HepG2 (cell line): Measurements from ENCODE around the gene DNAJB11. TPM values are rescaled to one million over a fixed set of nuclear protein-coding genes. Genes with fewer than 3 reads are reported as not detected.

Experiments
- HMGXB3 ChIP-seq: sonication (generic); formaldehyde crosslinking; IDR thresholded peaks from 2 replicates; pipeline ENCODE4 v1.4.0; 2020; ENCODE audit warnings: missing genetic modification reagents, borderline replicate concordance
- REXO4 ChIP-seq: sonication (generic); formaldehyde crosslinking; IDR thresholded peaks from 2 replicates; pipeline ENCODE4 v1.8.0; 2022; ENCODE audit warnings: missing genetic modification reagents, mild to moderate bottlenecking, borderline replicate concordance
- SNAI1 ChIP-seq: sonication (generic); formaldehyde crosslinking; IDR thresholded peaks from 2 replicates; pipeline ENCODE4 v1.5.0; 2020; ENCODE audit warnings: mild to moderate bottlenecking, missing genetic modification reagents, borderline replicate concordance
- SOX5 ChIP-seq: IDR thresholded peaks from 2 replicates; pipeline ENCODE4 v1.6.1; 2016; ENCODE audit warnings: borderline replicate concordance
- SRF ChIP-seq: IDR thresholded peaks from 2 replicates; pipeline ENCODE4 v1.6.1; 2011; ENCODE audit warnings: mild to moderate bottlenecking, low read depth, low read length, moderate library complexity
- STAT6 ChIP-seq: sonication (generic); formaldehyde crosslinking; IDR thresholded peaks from 2 replicates; pipeline ENCODE4 v1.4.0; 2020; ENCODE audit warnings: missing genetic modification reagents, mild to moderate bottlenecking, borderline replicate concordance
- TBP ChIP-seq: sonication (generic); formaldehyde crosslinking; IDR thresholded peaks from 2 replicates; pipeline ENCODE4 v1.5.0; 2020; ENCODE audit warnings: missing genetic modification reagents
- YEATS2 ChIP-seq: sonication (generic); formaldehyde crosslinking; IDR thresholded peaks from 2 replicates; pipeline ENCODE4 v1.4.0; 2020; ENCODE audit warnings: missing genetic modification reagents, borderline replicate concordance
- ZFP36 ChIP-seq: fragments of 150-350 bp; IDR thresholded peaks from 2 replicates; pipeline ENCODE4 v1.6.1; 2018; ENCODE audit warnings: borderline replicate concordance, low read length, low read depth; ENCODE audit not compliant: partially characterized antibody
- ZNF225 ChIP-seq: sonication (generic); formaldehyde crosslinking; IDR thresholded peaks from 2 replicates; pipeline ENCODE4 v1.4.0; 2020; ENCODE audit warnings: mild to moderate bottlenecking, missing genetic modification reagents
- ZNF235 ChIP-seq: sonication (generic); formaldehyde crosslinking; IDR thresholded peaks from 2 replicates; pipeline ENCODE4 v1.8.1; 2023; ENCODE audit warnings: mild to moderate bottlenecking, missing genetic modification reagents, borderline replicate concordance
- ZNF546 ChIP-seq: sonication (generic); formaldehyde crosslinking; conservative IDR thresholded peaks from 2 replicates; pipeline ENCODE4 v1.8.1; 2023; ENCODE audit warnings: mild to moderate bottlenecking, missing genetic modification reagents
- ZNF766 ChIP-seq: sonication (generic); formaldehyde crosslinking; IDR thresholded peaks from 2 replicates; pipeline ENCODE4 v1.5.0; 2020; ENCODE audit warnings: missing genetic modification reagents, borderline replicate concordance
- ZNF775 ChIP-seq: sonication (generic); formaldehyde crosslinking; IDR thresholded peaks from 2 replicates; pipeline ENCODE4 v1.4.0; 2020; ENCODE audit warnings: missing genetic modification reagents, mild to moderate bottlenecking, moderate library complexity, borderline replicate concordance
- ZNF879 ChIP-seq: sonication (generic); formaldehyde crosslinking; IDR thresholded peaks from 2 replicates; pipeline ENCODE4 v1.8.1; 2023; ENCODE audit warnings: missing genetic modification reagents
- ZUFSP ChIP-seq: sonication (generic); formaldehyde crosslinking; IDR thresholded peaks from 2 replicates; pipeline ENCODE4 v1.9.0; 2021; ENCODE audit warnings: missing genetic modification reagents, mild to moderate bottlenecking, borderline replicate concordance
- ZXDC ChIP-seq: sonication (generic); formaldehyde crosslinking; IDR thresholded peaks from 2 replicates; pipeline ENCODE4 v1.5.0; 2020; ENCODE audit warnings: mild to moderate bottlenecking, missing genetic modification reagents
- polyA plus RNA-seq, 8 experiments: library from polyadenylated mRNA; depleted of rRNA in 3 of 8; stranded (reverse) in 7 of 8; unstranded in 1 of 8; fragments of >200 nt; fragmentation: Illumina TruSeq in 4 of 8; extraction: Trizol in 4 of 8; gene quantifications; 2 replicates each; pipeline versions ENCODE4 v1.2.1 to v1.2.3, GENCODE V29; 2011 to 2016; ENCODE audit warnings: low read depth in 4 of 8, missing spikeins in 1 of 8, mixed read lengths in 1 of 8; ENCODE audit not compliant: insufficient read depth in 1 of 8
- total RNA-seq, 5 experiments: library from RNA; depleted of rRNA; stranded (reverse); fragments of >200 nt; fragmentation: Illumina TruSeq; extraction: Trizol; gene quantifications; 2 replicates each; pipeline ENCODE4 v1.2.3, GENCODE V29; 2016; ENCODE audit warnings: low read depth in 1 of 5
- TF ChIP-seq, protein P1 (sequence below): IDR thresholded peaks from 2 replicates; pipeline ENCODE4 v1.6.1; 2016; ENCODE audit warnings: low read depth, borderline replicate concordance

The DNAJB11 gene
- total and polyA plus RNA-seq, 2 of the 13 experiments (the other 11 are each of a cell fraction or from before 2014, with no cell fraction given) = 41.0 to 132 TPM

GRCh38 chr3:186614266-186614596 lies 43.7 kb downstream of the DNAJB11 start (continued):
- TF ChIP-seq REXO4 (CRISPR knock-in tag) = no peak
- TF ChIP-seq SRF = no peak
- TF ChIP-seq SNAI1 = 0 out of 2 replicates have a peak, but pooled peaks have one; percentile 38
- TF ChIP-seq TBP (CRISPR knock-in tag) = no peak
- 0 out of 2 replicates have a peak, but pooled peaks have one; percentile 23 for TF ChIP-seq YEATS2 (CRISPR knock-in tag)
- TF ChIP-seq ZNF775 (CRISPR knock-in tag) = no peak; the same call in 1 of the 2 replicates
- 0 out of 2 replicates have a peak, but pooled peaks have one; percentile 17 for TF ChIP-seq SOX5
- TF ChIP-seq, protein P1, sequence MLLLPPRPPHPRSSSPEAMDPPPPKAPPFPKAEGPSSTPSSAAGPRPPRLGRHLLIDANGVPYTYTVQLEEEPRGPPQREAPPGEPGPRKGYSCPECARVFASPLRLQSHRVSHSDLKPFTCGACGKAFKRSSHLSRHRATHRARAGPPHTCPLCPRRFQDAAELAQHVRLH = no peak
- TF ChIP-seq STAT6 (CRISPR knock-in tag) = no peak; the same call in 1 of the 2 replicates
- TF ChIP-seq ZFP36 = no peak
- 0 out of 2 replicates have a peak, but pooled peaks have one; percentile 26 for TF ChIP-seq ZNF766 (CRISPR knock-in tag)
- no peak for TF ChIP-seq ZUFSP (CRISPR knock-in tag)
- no peak for TF ChIP-seq ZNF225 (CRISPR knock-in tag)
- TF ChIP-seq HMGXB3 (CRISPR knock-in tag) = 0 out of 2 replicates have a peak, but pooled peaks have one; percentile 12
- no peak for TF ChIP-seq ZNF546 (CRISPR knock-in tag)
- no peak for TF ChIP-seq ZNF235 (CRISPR knock-in tag)
- no peak for TF ChIP-seq ZXDC (CRISPR knock-in tag)
- no peak for TF ChIP-seq ZNF879 (CRISPR knock-in tag)
